AG04449 (cell line): ENCODE measurements around the gene SNCB.
"Not testable (repeated sequence)": the region's sequence is repeated elsewhere in the genome, so short reads cannot be mapped to it uniquely, and the experiment has no call there.

Experiments used
- CTCF ChIA-PET: fragments of 350-600 bp; formaldehyde crosslinking; extraction: SDS; loops from one replicate; lab custom pipeline; 2021; ENCODE audit warnings: antibody characterized with exemption; lab: Yijun Ruan, JAX
- POLR2A ChIA-PET: fragments of 400-600, 350-600 bp; formaldehyde crosslinking; extraction: SDS; loops from one replicate; lab custom pipeline; 2020; ENCODE audit warnings: antibody characterized with exemption, inconsistent platforms; lab: Yijun Ruan, JAX
- DNase-seq: peaks from one replicate; pipeline ENCODE4 v3.0.0-alpha.2; 2010; ENCODE audit warnings: low read depth, low spot score
- H3K4me3 ChIP-seq: 2 replicates; pipeline ENCODE4 v1.5.1; 2011; ENCODE audit warnings: low read depth, mild to moderate bottlenecking, control low read depth, low read length
- TF ChIP-seq, protein P1 (sequence below): IDR thresholded peaks from one replicate; pipeline ENCODE4 v1.5.1; 2011; ENCODE audit warnings: mild to moderate bottlenecking, moderate library complexity, low read length, control low read depth, inconsistent platforms; ENCODE audit not compliant: insufficient read depth; ENCODE audit errors: missing control alignments

SNCB gene

DNA sequence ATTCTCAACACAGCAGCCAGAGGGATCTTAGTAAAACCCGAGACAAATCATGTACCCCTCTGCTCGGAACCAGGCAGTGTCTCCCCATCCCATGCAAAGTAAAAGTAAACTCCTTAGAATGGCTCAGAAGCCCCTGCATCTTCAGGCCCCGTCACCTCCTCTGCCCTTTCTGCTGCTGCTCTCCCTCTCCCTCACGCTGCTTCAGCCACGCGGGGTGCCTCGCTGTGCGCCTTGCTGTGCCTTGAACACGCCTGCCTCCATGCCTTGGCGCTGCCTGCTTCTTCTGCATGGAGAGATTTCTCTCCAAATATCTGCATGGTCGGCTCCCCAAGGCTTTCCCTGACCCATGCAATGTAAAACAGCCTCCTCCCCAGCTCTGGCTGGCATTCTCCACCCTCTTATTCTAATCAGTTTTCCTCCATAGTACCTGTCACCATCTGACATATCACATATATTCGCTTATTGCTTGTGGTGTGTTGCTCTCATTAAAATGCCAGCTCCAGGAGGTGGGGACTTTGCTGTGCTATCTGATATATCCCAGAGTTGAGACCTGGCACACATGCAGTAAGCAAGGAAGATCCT, 28.3 kb downstream of the SNCB start:
- CTCF ChIA-PET: interaction anchor here (0.8 to 1.2 kb wide), 3 partner anchors 29 to 57 kb away, joined by 3 to 4 read pairs (median 3); no protein-coding TSS in a partner anchor
- POLR2A ChIA-PET: no interaction called here
- no peak overlapping the region for H3K4me3 ChIP-seq
- TF ChIP-seq, protein P1, sequence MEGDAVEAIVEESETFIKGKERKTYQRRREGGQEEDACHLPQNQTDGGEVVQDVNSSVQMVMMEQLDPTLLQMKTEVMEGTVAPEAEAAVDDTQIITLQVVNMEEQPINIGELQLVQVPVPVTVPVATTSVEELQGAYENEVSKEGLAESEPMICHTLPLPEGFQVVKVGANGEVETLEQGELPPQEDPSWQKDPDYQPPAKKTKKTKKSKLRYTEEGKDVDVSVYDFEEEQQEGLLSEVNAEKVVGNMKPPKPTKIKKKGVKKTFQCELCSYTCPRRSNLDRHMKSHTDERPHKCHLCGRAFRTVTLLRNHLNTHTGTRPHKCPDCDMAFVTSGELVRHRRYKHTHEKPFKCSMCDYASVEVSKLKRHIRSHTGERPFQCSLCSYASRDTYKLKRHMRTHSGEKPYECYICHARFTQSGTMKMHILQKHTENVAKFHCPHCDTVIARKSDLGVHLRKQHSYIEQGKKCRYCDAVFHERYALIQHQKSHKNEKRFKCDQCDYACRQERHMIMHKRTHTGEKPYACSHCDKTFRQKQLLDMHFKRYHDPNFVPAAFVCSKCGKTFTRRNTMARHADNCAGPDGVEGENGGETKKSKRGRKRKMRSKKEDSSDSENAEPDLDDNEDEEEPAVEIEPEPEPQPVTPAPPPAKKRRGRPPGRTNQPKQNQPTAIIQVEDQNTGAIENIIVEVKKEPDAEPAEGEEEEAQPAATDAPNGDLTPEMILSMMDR: no peak
- no peak for DNase-seq

DNA sequence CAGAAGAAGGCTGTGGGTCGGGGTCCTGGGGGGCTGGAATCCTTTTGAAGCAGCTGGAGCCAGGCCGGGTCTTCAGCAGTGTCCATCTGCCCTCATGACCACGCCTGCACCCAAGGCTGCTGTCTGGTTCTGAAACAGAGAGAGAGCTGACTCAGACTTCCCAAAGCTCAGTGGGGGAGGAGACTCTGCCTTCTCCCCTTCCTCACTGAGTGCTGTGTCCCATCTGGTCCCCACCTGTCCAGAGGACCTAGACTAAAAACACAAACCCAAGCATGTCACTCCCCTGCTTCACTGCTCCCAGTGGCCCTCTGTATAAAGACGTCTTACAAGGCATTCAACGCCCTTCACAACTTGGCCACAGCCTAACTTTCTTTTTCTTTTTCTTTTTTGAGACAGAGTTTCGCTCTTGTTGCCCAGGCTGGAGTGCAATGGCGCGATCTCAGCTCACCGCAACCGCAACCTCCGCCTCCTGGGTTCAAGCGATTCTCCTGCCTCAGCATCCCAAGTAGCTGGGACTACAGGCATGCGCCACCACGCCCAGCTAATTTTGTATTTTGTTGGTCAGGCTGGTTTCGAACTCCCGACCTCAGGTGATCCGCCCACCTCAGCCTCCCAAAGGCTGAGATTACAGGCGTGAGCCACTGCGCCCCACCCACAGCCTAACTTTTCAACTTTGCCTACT, 30.4 kb downstream of the SNCB start:
- POLR2A ChIA-PET, DNase-seq, H3K4me3 ChIP-seq: not testable (repeated sequence)
- CTCF ChIA-PET: interaction anchor here (0.8 to 1.4 kb wide), 3 partner anchors 22 to 60 kb away, joined by 3 read pairs; no protein-coding TSS in a partner anchor

DNA sequence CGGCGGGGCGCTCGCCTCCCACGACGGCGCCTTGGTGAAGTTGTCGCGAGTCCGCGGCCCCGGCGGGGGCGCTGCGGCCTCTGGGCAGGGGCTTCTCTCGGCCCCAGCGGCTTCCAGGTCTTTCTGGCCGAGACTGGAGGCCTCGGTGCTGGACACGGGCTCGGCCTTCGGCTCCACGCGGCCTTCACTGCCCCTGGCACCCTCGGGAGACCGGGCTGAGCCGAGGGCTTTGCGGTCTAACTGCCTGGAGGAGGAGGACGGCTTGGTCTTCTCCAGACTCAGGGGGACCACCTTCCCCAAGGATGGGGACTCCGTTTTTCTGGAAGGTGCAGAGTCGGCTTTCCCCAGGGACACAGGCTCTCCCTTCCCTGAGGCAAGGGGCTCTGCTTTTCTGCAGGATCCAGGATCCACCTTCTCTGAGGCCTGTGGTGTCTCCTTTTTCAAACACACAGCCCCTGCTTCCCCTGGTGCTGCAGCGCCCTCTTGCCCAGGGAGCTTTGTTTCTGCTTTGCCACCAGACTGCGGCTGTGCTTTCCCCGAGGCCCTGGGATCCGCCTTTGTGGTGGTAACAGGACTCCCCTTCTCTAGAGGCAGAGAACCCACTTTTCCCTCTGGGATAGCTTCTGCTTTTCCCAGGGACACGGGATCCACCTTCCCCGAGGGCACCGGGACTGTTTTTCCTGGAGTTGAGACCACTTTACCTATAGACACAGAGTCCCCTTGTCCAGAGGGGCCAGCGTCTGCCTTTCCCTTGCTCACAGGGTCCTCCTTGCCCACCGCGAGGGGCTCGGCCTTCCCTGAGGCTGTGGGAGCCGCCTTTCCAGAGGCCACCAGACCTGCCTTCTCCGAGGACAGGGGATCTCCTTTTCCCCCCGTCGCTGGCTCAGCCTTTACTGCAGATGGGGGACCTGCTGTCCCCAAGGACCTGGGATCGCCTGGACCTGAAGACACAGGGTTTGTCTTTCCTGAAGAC, 32.6 kb downstream of the SNCB start:
- no peak for DNase-seq
- TF ChIP-seq, protein P1: no peak
- CTCF ChIA-PET: interaction anchor here (1.8 to 2.1 kb wide), 2 partner anchors 19 to 23 kb away, joined by 5 read pairs; no protein-coding TSS in a partner anchor
- H3K4me3 ChIP-seq: no peak overlapping the region
- POLR2A ChIA-PET: no interaction called here

DNA sequence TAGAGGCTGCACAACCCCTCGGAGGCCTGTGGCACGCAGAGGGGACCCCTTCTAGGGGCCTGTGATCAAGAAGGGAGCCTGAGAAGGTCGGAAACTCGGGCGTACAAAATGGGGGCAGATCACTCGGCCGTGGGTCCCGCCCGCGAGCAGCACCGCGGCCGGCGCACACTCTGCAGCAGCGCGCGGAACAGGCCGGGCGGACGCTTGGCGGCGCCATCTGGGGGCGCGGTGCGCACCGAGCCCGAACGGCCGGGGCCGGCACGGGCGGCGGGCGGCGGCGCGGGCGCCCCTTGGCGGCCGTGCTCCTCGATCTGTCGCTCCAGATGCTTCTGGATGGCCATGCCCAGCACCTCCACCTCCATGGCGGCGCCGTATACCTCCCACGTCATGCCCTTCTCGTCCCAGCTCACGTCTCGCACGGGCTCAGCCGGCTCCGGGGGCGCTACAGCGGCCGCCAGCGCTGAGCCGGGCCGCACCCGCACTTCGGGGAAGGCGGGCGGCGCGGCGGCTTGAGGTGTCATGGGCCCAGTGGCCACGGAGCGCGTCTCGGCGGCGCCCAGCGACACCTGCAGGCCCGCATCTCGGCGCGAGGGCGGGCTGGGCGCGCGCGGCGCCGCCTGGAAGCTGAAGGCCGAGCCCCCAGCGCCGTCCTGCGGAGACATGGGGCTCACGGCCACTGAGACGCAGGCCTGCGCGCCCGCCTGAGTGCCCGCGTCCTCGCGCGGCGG, 33.5 kb downstream of the SNCB start:
- no peak overlapping the region for H3K4me3 ChIP-seq
- TF ChIP-seq, protein P1: no peak
- POLR2A ChIA-PET: no interaction called here
- CTCF ChIA-PET: interaction anchor here (0.6 to 2.1 kb wide), 5 partner anchors 10 to 180 kb away, joined by 4 to 5 read pairs (median 5); no protein-coding TSS in a partner anchor
- no peak for DNase-seq

DNA sequence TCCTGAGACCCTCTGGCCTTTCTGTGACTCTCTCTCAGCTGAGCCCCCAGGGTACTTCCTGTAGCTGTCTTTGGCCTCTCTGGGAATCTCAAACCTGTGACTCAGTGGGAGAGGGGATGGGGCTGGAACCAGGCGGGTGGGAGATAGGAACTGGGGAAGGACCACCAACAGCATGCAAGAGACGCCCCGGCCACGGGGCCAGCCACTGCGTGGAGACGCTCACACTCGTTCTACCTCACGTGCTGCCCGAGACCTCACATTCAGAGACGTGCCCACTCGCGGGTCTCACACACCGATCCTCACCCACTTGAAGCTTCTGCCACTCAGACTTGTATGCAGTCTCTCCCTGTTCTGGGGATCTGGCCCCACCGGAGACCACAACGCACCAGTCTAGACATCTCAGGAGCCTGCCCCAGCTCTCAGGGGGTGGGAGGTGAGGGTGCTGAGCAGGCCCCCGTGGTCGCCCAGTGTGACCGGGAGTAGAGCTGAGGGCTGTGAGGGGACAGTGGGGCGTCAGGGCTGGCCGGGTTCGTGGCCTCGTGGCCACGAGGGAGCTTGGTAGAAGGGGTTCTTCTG, 34.2 kb downstream of the SNCB start:
- ChIA-PET POLR2A (interaction anchor here (0.6 kb wide), 1 partner anchor 19 kb away, joined by 4 read pairs; no protein-coding TSS in a partner anchor), CTCF (interaction anchor here (0.6 to 2.1 kb wide), 5 partner anchors 10 to 179 kb away, joined by 3 to 5 read pairs (median 4); no protein-coding TSS in a partner anchor)
- TF ChIP-seq, protein P1: no peak
- H3K4me3 ChIP-seq: no peak overlapping the region
- no peak for DNase-seq
